NCI-H460 (cell line): ENCODE measurements around the gene COMMD6. TPM values are rescaled to one million over a fixed set of nuclear protein-coding genes. Genes with fewer than 3 reads are reported as not detected.

Source experiments
- DNase-seq: peaks from one replicate; pipeline ENCODE4 v3.0.0-alpha.2; 2016; ENCODE audit warnings: low read depth; ENCODE audit errors: extremely low read depth
- total RNA-seq: library from RNA; depleted of rRNA; stranded (reverse); fragments of >200 nt; shearing (Covaris generic); gene quantifications from 2 replicates; pipeline ENCODE4 v1.2.3, GENCODE V29; 2014

The COMMD6 gene
- total RNA-seq, 1 experiment from 2014 or later: 142 TPM

- DNase-seq: no peak
Observed at GRCh38 chr13:75533861-75534260, 3.8 kb downstream of the COMMD6 start.

GRCh38 chr13:75530549-75530961 is 7.1 kb downstream of the COMMD6 start:
- DNase-seq: no peak

GRCh38 chr13:75521956-75522355 is 15.7 kb downstream of the COMMD6 start:
- no peak for DNase-seq

GRCh38 chr13:75518439-75519088 is 19.1 kb downstream of the COMMD6 start:
- no peak for DNase-seq

GRCh38 chr13:75514080-75514995 is 23.3 kb downstream of the COMMD6 start:
- DNase-seq: no peak

GRCh38 chr13:75513271-75513670 is 24.4 kb downstream of the COMMD6 start:
- DNase-seq: no peak

GRCh38 chr13:75512253-75512652 is 25.4 kb downstream of the COMMD6 start:
- DNase-seq: no peak

- DNase-seq: no peak
Observed at GRCh38 chr13:75511051-75511625, 26.5 kb downstream of the COMMD6 start.

- no peak for DNase-seq
Observed at GRCh38 chr13:75508002-75508548, 29.6 kb downstream of the COMMD6 start.

- DNase-seq: no peak
Observed at GRCh38 chr13:75507027-75508001, 30.3 kb downstream of the COMMD6 start.

- no peak for DNase-seq
Observed at GRCh38 chr13:75506018-75506417, 31.6 kb downstream of the COMMD6 start.

- DNase-seq: no peak
Observed at GRCh38 chr13:75505327-75505726, 32.3 kb downstream of the COMMD6 start.

- DNase-seq: no peak
Observed at GRCh38 chr13:75495938-75496337, 41.7 kb downstream of the COMMD6 start.

GRCh38 chr13:75494491-75494890 is 43.1 kb downstream of the COMMD6 start:
- DNase-seq: no peak

GRCh38 chr13:75493156-75493555 is 44.5 kb downstream of the COMMD6 start:
- no peak for DNase-seq

- no peak for DNase-seq
Observed at GRCh38 chr13:75492389-75492788, 45.3 kb downstream of the COMMD6 start.

GRCh38 chr13:75491376-75491775 is 46.3 kb downstream of the COMMD6 start:
- DNase-seq: no peak

GRCh38 chr13:75489502-75490263 is 48.0 kb downstream of the COMMD6 start:
- peak; percentile 42 for DNase-seq
